A673 (cell line): ENCODE measurements around the gene SH3RF2. TPM values are rescaled to one million over a fixed set of nuclear protein-coding genes. Genes with fewer than 3 reads are reported as not detected.

ENCODE experiments used
- BruUV-seq: library from RNA; stranded (reverse); fragments of 400-500 nt; replicated peaks from 2 replicates; lab custom pipeline; 2021; lab: Mats Ljungman, UMichigan
- CTCF ChIA-PET: fragments of 300-600 bp; sonication (Branson Sonifier 250); formaldehyde crosslinking; loops from one replicate; lab custom pipeline; 2022; ENCODE audit warnings: antibody characterized with exemption; lab: Charles Lee
- POLR2A ChIA-PET: fragments of 300-600 bp; sonication (Branson Sonifier 250); formaldehyde crosslinking; loops from one replicate; lab custom pipeline; 2022; ENCODE audit warnings: antibody characterized with exemption; ENCODE audit not compliant: low non-redundant PET; lab: Charles Lee
- DNase-seq: peaks from one replicate; pipeline ENCODE4 v3.0.0-alpha.2; 2015; ENCODE audit warnings: low spot score
- H3K27ac ChIP-seq: fragments of 200-600 bp; sonication (generic); 2 replicates; pipeline ENCODE4 v1.5.1; 2016; ENCODE audit warnings: mixed run types, low read depth, mild to moderate bottlenecking, mixed read lengths, antibody characterized with exemption, low read length; ENCODE audit not compliant: poor library complexity, severe bottlenecking
- H3K27me3 ChIP-seq: fragments of 200-600 bp; sonication (generic); replicated peaks from 2 replicates; pipeline ENCODE4 v1.6.1; 2017; ENCODE audit warnings: mixed run types, low read depth, mild to moderate bottlenecking, mixed read lengths, antibody characterized with exemption, low read length; ENCODE audit not compliant: insufficient read depth, poor library complexity
- H3K36me3 ChIP-seq: fragments of 200-600 bp; sonication (generic); 2 replicates; pipeline ENCODE4 v1.6.1; 2016; ENCODE audit warnings: mixed run types, mild to moderate bottlenecking, mixed read lengths, antibody characterized with exemption, low read length; ENCODE audit not compliant: insufficient read depth, poor library complexity, severe bottlenecking
- H3K4me1 ChIP-seq: fragments of 200-600 bp; sonication (generic); 2 replicates; pipeline ENCODE4 v1.6.1; 2017; ENCODE audit warnings: mixed run types, mild to moderate bottlenecking, mixed read lengths, antibody characterized with exemption, low read length; ENCODE audit not compliant: insufficient read depth, poor library complexity, severe bottlenecking
- H3K4me3 ChIP-seq: fragments of 200-600 bp; sonication (generic); 2 replicates; pipeline ENCODE4 v1.5.1; 2016; ENCODE audit warnings: low read depth, mixed run types, mild to moderate bottlenecking, mixed read lengths, low read length; ENCODE audit not compliant: poor library complexity, severe bottlenecking
- H3K9me3 ChIP-seq: fragments of 200-600 bp; sonication (generic); 2 replicates; pipeline ENCODE4 v1.6.1; 2016; ENCODE audit warnings: mixed run types, low read depth, mild to moderate bottlenecking, mixed read lengths, antibody characterized with exemption, low read length; ENCODE audit not compliant: poor library complexity, severe bottlenecking
- CTCF ChIP-seq: fragments of 300-800, 200-600 bp; sonication (generic); conservative IDR thresholded peaks from 2 replicates; pipeline ENCODE4 v1.5.1; 2017; ENCODE audit warnings: low read depth, mild to moderate bottlenecking, antibody characterized with exemption, low read length, moderate library complexity, mixed read lengths
- EZH2 ChIP-seq: fragments of 200-600 bp; sonication (generic); IDR thresholded peaks from 2 replicates; pipeline ENCODE4 v1.6.1; 2017; ENCODE audit warnings: borderline replicate concordance, low read depth, mild to moderate bottlenecking, mixed read lengths, antibody characterized with exemption, low read length; ENCODE audit not compliant: poor library complexity, severe bottlenecking
- intact Hi-C: fragments of 100-400 bp; cut with micrococcal nuclease; formaldehyde crosslinking; loops from one replicate; pipeline ENCODE4 v1.10.0; 2022; ENCODE audit not compliant: unreplicated experiment
- total RNA-seq: library from RNA; stranded (reverse); gene quantifications from 2 replicates; pipeline ENCODE4 v1.2.3, GENCODE V29; 2021

Gene SH3RF2
- total RNA-seq, 1 experiment from 2014 or later, result 21.1 TPM

- no peaks in the 10 kb centered on the region for H3K36me3 ChIP-seq
- TF ChIP-seq EZH2 (no peak), CTCF (no peak)
- no peak overlapping the region for H3K27ac ChIP-seq
- H3K4me3 ChIP-seq, result no peak overlapping the region
- ChIA-PET POLR2A (no interaction called here), CTCF (no interaction called here)
- DNase-seq, result no peak
- H3K9me3 ChIP-seq, result peaks cover 7% of the 10 kb centered on the region
- intact Hi-C loops, result no loop called here
- H3K27me3 ChIP-seq, result no peaks in the 10 kb centered on the region
- no TSS peak for BruUV-seq
- peaks cover 12% of the 10 kb centered on the region for H3K4me1 ChIP-seq
Observed at GRCh38 chr5:145919413-145919812, 17.0 kb upstream of the SH3RF2 start.

GRCh38 chr5:145920542-145921210, 15.7 kb upstream of the SH3RF2 start:
- H3K4me1 ChIP-seq, result peaks cover 24% of the 10 kb centered on the region
- no TSS peak for BruUV-seq

GRCh38 chr5:145921211-145921610, 15.2 kb upstream of the SH3RF2 start:
- peaks cover 7% of the 10 kb centered on the region for H3K9me3 ChIP-seq
- TF ChIP-seq CTCF (no peak), EZH2 (no peak)
- no peak for DNase-seq
- intact Hi-C loops, result loop anchor here (5.0 kb wide), 1 partner anchor 89 kb away; no protein-coding TSS in a partner anchor
- ChIA-PET CTCF (interaction anchor here (1.2 kb wide), 1 partner anchor 33 kb away, joined by 3 read pairs; no protein-coding TSS in a partner anchor), POLR2A (no interaction called here)
- no peak overlapping the region for H3K4me3 ChIP-seq
- no peaks in the 10 kb centered on the region for H3K36me3 ChIP-seq
- no peaks in the 10 kb centered on the region for H3K27me3 ChIP-seq
- no TSS peak for BruUV-seq
- H3K27ac ChIP-seq, result no peak overlapping the region
- peaks cover 25% of the 10 kb centered on the region for H3K4me1 ChIP-seq

More at GRCh38 chr5:145920542-145921210, 15.7 kb upstream of the SH3RF2 start:
- POLR2A ChIA-PET, result no interaction called here
- TF ChIP-seq EZH2 (no peak), CTCF (no peak)
- Histone ChIP-seq H3K4me3 (no peak overlapping the region), H3K27ac (no peak overlapping the region), H3K36me3 (no peaks in the 10 kb centered on the region), H3K9me3 (peaks cover 7% of the 10 kb centered on the region), H3K27me3 (no peaks in the 10 kb centered on the region)
- intact Hi-C loops, result loop anchor here (5.0 kb wide), 1 partner anchor 88 kb away; no protein-coding TSS in a partner anchor
- CTCF ChIA-PET, result no interaction called here
- DNase-seq, result no peak
